Measurements from ENCODE around the gene MBD5. TPM values are rescaled to one million over a fixed set of nuclear protein-coding genes. Genes with fewer than 3 reads are reported as not detected.

MBD5 gene
- total RNA-seq, 4 donors from 2014 or later: 15.4 to 43.0 (median 18.4) TPM

DNA sequence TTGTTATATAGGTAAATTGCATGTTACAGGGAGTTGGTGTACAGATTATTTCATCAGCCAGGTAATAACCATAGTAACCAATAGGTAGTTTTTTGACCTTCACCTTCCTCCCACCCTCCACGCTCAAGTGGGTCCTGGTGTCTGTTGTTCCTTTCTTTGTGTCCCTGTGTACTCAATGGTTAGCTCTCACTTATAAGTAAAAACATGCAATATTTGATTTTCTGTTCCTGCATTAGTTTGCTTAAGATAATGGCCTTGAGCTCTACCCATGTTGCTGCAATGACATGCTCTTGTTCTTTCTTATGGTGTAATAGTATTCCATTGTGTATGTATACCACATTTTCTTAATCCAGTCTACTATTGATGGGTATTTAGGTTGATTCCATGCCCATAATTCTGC lies 390.0 kb downstream of the MBD5 start:
- no peak for ATAC-seq (ENCODE audit: low FRiP score)
- DNase-seq (ENCODE audit: low spot score): no peak
- TF ChIP-seq, protein P1, sequence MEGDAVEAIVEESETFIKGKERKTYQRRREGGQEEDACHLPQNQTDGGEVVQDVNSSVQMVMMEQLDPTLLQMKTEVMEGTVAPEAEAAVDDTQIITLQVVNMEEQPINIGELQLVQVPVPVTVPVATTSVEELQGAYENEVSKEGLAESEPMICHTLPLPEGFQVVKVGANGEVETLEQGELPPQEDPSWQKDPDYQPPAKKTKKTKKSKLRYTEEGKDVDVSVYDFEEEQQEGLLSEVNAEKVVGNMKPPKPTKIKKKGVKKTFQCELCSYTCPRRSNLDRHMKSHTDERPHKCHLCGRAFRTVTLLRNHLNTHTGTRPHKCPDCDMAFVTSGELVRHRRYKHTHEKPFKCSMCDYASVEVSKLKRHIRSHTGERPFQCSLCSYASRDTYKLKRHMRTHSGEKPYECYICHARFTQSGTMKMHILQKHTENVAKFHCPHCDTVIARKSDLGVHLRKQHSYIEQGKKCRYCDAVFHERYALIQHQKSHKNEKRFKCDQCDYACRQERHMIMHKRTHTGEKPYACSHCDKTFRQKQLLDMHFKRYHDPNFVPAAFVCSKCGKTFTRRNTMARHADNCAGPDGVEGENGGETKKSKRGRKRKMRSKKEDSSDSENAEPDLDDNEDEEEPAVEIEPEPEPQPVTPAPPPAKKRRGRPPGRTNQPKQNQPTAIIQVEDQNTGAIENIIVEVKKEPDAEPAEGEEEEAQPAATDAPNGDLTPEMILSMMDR (IDR thresholded peaks at IDR 0.05): no peak

DNA sequence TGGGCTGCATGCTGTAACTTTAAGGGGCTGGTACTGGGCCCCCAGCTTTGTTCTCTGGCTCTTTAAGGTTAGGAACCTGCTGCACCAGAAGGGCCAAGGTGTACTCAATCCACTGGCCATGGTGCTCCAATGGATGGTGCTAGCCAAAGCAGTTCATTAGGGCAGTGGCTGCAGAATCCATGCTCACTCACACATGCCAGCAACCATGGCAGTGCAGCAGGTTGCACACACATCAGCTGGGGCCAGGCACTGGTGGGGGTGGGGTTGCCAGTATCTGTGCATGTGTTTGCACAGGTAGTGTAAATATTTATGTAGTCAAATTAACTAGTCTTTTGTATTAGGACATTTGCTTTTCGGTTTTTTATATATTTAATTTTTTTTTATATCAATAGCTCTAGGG lies 395.4 kb downstream of the MBD5 start:
- DNase-seq (ENCODE audit: low spot score) (no peak), ATAC-seq (ENCODE audit: low FRiP score) (no peak)
- TF ChIP-seq, protein P1 (IDR thresholded peaks at IDR 0.05): no peak

DNA sequence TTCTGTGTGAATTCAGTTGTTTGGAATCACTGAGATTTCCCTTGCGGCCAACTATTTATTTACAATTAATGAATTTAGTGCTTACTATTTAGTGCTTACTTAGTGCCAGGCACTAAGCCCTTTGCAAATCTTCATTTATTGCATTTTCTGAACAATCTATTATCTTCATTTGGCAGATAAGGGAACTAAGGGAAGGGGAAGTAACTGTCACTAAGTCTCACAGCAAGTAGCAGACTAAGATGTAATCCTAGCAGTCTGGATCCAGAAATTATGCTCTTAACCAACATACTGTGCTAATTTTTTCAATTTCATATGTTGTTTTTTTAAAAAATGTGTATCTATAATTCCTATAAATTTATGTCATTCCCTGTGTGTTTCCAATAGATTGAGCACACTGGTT lies 409.2 kb downstream of the MBD5 start:
- DNase-seq (ENCODE audit: low spot score): no peak
- TF ChIP-seq, protein P1 (IDR thresholded peaks at IDR 0.05): no peak
- no peak for ATAC-seq (ENCODE audit: low FRiP score)

DNA sequence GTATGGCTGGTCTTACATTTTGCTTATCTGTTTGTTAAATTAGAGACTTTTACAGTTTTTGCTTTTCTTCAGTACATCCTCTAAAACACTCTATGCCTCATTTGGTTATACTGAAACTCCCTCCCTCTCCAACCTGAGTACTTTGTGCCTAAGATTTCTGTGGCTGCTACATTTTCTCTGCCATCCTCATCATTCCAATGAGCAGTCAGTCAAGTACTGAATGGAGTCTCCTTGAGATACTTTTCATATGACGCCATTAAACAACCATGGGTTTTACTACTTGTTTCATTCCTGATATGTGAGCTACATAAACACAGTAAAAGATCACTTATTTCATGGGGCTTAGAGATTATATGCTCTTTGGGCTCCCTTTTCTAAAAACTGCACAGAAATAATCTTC lies 427.0 kb downstream of the MBD5 start:
- ATAC-seq (ENCODE audit: low FRiP score) (no peak), DNase-seq (ENCODE audit: low spot score) (no peak)
- TF ChIP-seq, protein P1 (IDR thresholded peaks at IDR 0.05): no peak

DNA sequence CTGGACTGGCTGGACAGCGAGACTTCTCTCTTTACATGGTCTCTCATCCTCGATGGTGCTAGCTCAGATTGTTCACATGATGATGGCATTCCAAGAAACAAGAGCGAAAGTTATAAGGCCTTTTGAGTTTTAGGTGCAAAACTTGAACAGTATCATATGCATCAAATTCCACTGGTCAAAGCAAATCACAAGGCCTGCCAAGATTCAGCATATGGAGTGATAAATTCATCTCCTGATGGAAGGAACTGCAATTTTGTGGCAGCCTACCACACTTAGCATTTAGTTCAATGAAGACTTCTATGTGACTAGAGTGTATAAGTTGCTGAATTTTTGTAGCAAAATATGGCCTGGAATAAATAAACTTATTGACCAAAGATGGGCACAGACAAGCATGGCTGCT lies 429.6 kb downstream of the MBD5 start:
- no peak for DNase-seq (ENCODE audit: low spot score)
- TF ChIP-seq, protein P1 (IDR thresholded peaks at IDR 0.05): no peak
- ATAC-seq (ENCODE audit: low FRiP score): no peak

DNA sequence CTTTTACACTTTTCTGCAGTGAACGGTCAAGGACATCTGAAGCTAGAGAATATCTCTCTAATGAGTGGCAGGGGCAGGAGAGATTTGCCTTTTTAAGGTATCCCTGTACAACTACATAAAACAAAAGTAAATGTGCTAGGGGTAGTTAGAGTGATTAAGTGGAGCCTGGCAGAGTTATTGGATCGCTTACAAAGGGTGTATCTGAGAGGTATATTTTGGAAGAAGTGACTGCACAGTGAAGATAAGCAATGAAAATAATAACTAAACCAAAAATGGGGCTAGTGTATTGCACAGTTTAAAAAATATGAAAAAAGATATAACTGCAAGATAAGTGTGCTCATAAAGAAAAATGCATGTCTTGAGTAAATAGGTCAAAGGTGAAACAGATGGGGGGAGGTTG lies 430.2 kb downstream of the MBD5 start:
- ATAC-seq (ENCODE audit: low FRiP score): no peak
- TF ChIP-seq, protein P1 (IDR thresholded peaks at IDR 0.05): no peak
- no peak for DNase-seq (ENCODE audit: low spot score)

DNA sequence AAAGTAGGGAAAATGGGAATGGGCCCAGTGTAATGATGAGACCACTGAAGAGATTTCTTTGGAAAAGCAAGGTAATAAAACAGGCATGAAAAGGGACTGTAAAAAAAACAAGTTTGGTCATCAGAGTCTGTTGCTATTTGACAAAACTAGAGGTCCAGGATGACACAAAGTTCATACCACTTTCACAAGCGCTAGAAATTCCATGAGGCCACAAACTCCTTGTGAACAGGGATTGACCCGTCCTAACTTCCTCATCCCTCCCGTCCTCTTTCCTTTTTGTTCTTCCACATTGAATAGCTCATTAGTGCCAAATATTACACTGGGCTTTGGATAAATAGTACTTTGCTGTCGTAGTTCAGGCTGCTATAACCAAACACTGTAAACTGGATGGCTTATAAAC lies 434.9 kb downstream of the MBD5 start:
- ATAC-seq (ENCODE audit: low FRiP score) (no peak), DNase-seq (ENCODE audit: low spot score) (no peak)
- TF ChIP-seq, protein P1 (IDR thresholded peaks at IDR 0.05): no peak

Measured in omental fat pad (tissue), 4 donors.